Activated CD8-positive, alpha-beta T cell treated with anti-CD3 and anti-CD28 coated beads for 36 hours (primary cell): ENCODE measurements around the gene RABL6. TPM values are rescaled to one million over a fixed set of nuclear protein-coding genes. Genes with fewer than 3 reads are reported as not detected.

Source experiments
- ATAC-seq: fragments of 200-7000 bp; cut with Tn5 transposase; one replicate; pipeline ENCODE4 v1.10.0; 2021; ENCODE audit warnings: mild to moderate bottlenecking, moderate library complexity
- CTCF ChIA-PET: fragments of 350-600 bp; sonication (Branson Sonifier 250); formaldehyde crosslinking; loops from one replicate; lab custom pipeline; 2021; ENCODE audit warnings: antibody characterized with exemption; lab: Charles Lee
- POLR2A ChIA-PET: fragments of 350-600 bp; sonication (Branson Sonifier 250); formaldehyde crosslinking; loops from one replicate; lab custom pipeline; 2021; ENCODE audit warnings: antibody characterized with exemption; lab: Charles Lee
- DNase-seq: peaks from one replicate; pipeline ENCODE4 v3.0.0-alpha.2; 2020
- H3K27ac Mint-ChIP-seq: one replicate; pipeline ENCODE4 v1.8.0; 2021; ENCODE audit warnings: mild to moderate bottlenecking, mixed read lengths
- H3K27me3 Mint-ChIP-seq: one replicate; pipeline ENCODE4 v1.8.0; 2021; ENCODE audit warnings: mixed read lengths
- H3K36me3 Mint-ChIP-seq: one replicate; pipeline ENCODE4 v1.8.0; 2021; ENCODE audit warnings: low read depth, mixed read lengths
- H3K4me1 Mint-ChIP-seq: one replicate; pipeline ENCODE4 v1.8.0; 2021; ENCODE audit warnings: low read depth, mixed read lengths
- H3K4me3 Mint-ChIP-seq: one replicate; pipeline ENCODE4 v1.8.0; 2021; ENCODE audit warnings: mild to moderate bottlenecking, moderate library complexity, mixed read lengths
- H3K9me3 Mint-ChIP-seq: one replicate; pipeline ENCODE4 v1.8.0; 2021; ENCODE audit warnings: mixed read lengths
- intact Hi-C: fragments of 100-400 bp; cut with micrococcal nuclease; formaldehyde crosslinking; loops from one replicate; pipeline ENCODE4 v1.10.0; 2022
- total RNA-seq, 2 experiments: library from RNA; stranded (reverse); gene quantifications; one replicate each; pipeline ENCODE4 v1.2.3, GENCODE V29; 2021
- TF ChIP-seq, protein P1 (sequence below): fragments of 200-600 bp; IDR thresholded peaks from one replicate; pipeline ENCODE4 v1.8.0; 2022; ENCODE audit warnings: antibody characterized with exemption, mild to moderate bottlenecking

RABL6 gene
- total RNA-seq, 2 experiments from 2014 or later: 85.6 to 86.6 TPM

DNA sequence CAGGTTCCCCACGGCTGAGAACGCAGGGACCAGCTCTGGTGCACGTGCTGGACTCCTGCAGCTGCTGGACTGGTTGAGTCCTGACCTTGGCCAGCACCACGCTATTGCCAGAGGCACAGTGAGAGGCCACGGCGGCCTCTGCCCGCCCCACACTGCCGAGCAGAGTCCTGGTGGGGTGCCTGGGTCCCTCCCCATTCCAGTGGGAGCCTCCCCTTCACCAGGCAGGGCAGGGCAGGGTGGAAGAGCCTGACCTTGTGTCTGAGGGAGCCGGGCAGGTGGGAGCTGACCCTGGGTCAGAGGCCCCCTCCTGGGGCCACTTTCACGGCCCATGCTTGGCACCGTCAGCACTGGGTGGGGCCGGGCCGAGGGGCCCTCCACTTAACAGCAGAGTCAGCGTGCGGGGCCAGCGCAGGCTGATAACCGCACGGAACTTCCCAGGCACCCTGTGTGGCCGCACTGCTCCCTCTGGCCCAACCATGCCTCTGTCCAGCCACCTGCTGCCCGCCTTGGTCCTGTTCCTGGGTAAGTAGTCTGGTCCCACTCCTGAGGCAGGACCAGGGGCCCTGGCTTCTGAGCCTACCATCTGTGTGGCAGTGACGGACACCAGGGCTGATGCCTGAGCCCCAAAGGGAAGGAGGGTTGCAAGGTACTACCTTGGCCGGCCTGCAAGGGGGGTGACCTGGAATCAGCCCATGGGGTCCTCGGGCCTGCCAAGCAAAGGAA is 44.4 kb downstream of the RABL6 start, which contains the start of gene MAMDC4:
Gene MAMDC4 (plus strand): TSS at position 406 of the 723 bp plus-strand sequence. CDS start 71 bp downstream, at position 477.
- POLR2A ChIA-PET: interaction anchor here (1.5 kb wide), 1 partner anchor 85 kb away, joined by 3 read pairs; no protein-coding TSS in a partner anchor
- H3K4me3 Mint-ChIP-seq: no peak within 1 kb of the TSS
- CTCF ChIA-PET: interaction anchor here (1.2 kb wide), 1 partner anchor 10 kb away, joined by 5 read pairs; the partner anchor contains the start of gene AJM1
- peaks cover 4% of the 10 kb centered on the region for H3K4me1 Mint-ChIP-seq
- H3K27me3 Mint-ChIP-seq: peaks cover 7% of the 10 kb centered on the region
- ATAC-seq: no peak
- H3K36me3 Mint-ChIP-seq: peaks cover 11% of the 10 kb centered on the region
- intact Hi-C loops: no loop called here
- DNase-seq: no peak
- no peaks in the 10 kb centered on the region for H3K9me3 Mint-ChIP-seq
- TF ChIP-seq, protein P1, sequence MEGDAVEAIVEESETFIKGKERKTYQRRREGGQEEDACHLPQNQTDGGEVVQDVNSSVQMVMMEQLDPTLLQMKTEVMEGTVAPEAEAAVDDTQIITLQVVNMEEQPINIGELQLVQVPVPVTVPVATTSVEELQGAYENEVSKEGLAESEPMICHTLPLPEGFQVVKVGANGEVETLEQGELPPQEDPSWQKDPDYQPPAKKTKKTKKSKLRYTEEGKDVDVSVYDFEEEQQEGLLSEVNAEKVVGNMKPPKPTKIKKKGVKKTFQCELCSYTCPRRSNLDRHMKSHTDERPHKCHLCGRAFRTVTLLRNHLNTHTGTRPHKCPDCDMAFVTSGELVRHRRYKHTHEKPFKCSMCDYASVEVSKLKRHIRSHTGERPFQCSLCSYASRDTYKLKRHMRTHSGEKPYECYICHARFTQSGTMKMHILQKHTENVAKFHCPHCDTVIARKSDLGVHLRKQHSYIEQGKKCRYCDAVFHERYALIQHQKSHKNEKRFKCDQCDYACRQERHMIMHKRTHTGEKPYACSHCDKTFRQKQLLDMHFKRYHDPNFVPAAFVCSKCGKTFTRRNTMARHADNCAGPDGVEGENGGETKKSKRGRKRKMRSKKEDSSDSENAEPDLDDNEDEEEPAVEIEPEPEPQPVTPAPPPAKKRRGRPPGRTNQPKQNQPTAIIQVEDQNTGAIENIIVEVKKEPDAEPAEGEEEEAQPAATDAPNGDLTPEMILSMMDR: no peak
- H3K27ac Mint-ChIP-seq: no peak within 1 kb of the TSS

GRCh38 chr9:136852664-136853595 is 45.2 kb downstream of the RABL6 start:
- ChIA-PET CTCF (interaction anchor here (1.2 kb wide), 1 partner anchor 10 kb away, joined by 5 read pairs; the partner anchor contains the start of gene AJM1), POLR2A (no interaction called here)
- Mint-ChIP-seq H3K4me3 (no peak overlapping the region), H3K27me3 (peaks cover 2% of the 10 kb centered on the region), H3K36me3 (peaks cover 6% of the 10 kb centered on the region), H3K4me1 (no peaks in the 10 kb centered on the region), H3K27ac (no peak overlapping the region), H3K9me3 (no peaks in the 10 kb centered on the region)
- DNase-seq: no peak
- ATAC-seq: no peak
- TF ChIP-seq, protein P1: no peak
- intact Hi-C loops: no loop called here

- DNase-seq: no peak
- no peak for ATAC-seq
- Mint-ChIP-seq H3K36me3 (peaks cover 4% of the 10 kb centered on the region), H3K4me1 (no peaks in the 10 kb centered on the region), H3K27ac (no peak overlapping the region), H3K27me3 (no peaks in the 10 kb centered on the region), H3K9me3 (no peaks in the 10 kb centered on the region), H3K4me3 (no peak overlapping the region)
- TF ChIP-seq, protein P1: no peak
- ChIA-PET CTCF (no interaction called here), POLR2A (no interaction called here)
- intact Hi-C loops: no loop called here
Measured at GRCh38 chr9:136853596-136854112, 45.9 kb downstream of the RABL6 start.

DNA sequence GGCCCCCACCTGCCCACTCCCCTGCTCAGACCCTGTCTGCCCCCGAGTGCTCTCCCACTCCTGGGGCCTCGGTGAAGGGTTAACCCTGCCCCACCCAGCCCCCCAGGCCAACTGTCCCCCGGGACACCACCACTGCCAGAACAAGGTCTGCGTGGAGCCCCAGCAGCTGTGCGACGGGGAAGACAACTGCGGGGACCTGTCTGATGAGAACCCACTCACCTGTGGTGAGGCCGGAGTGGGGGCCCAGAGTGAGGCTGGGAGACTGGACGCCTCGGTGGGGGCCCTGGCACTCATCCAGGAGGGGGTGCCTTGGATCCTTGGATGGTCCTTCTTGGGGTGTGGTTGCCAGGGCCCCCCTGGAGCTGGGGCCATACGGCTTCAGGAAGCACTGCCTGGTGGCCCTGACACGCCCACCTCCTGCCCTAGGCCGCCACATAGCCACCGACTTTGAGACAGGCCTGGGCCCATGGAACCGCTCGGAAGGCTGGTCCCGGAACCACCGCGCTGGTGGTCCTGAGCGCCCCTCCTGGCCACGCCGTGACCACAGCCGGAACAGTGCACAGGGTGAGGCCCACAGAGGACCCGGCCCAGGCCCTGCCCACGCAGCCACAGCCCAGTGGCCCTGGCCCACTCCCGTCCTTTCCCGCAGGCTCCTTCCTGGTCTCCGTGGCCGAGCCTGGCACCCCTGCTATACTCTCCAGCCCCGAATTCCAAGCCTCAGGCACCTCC is 46.5 kb downstream of the RABL6 start:
- ATAC-seq (no peak), DNase-seq (no peak)
- Mint-ChIP-seq H3K27ac (no peak overlapping the region), H3K27me3 (no peaks in the 10 kb centered on the region), H3K9me3 (no peaks in the 10 kb centered on the region), H3K36me3 (peaks cover 4% of the 10 kb centered on the region), H3K4me3 (no peak overlapping the region), H3K4me1 (no peaks in the 10 kb centered on the region)
- TF ChIP-seq, protein P1: no peak
- CTCF ChIA-PET: interaction anchor here (0.6 kb wide), 1 partner anchor 12 kb away, joined by 3 read pairs; the partner anchor contains the start of gene AJM1
- intact Hi-C loops: no loop called here
- POLR2A ChIA-PET: no interaction called here
